Thymus (tissue), 11 donors: ENCODE measurements around the gene PROM1. TPM values are rescaled to one million over a fixed set of nuclear protein-coding genes. Genes with fewer than 3 reads are reported as not detected.

Source experiments
- DNase-seq, 9 donors: peaks; one replicate each; pipeline ENCODE4 v3.0.0-alpha.2; 2013; ENCODE audit warnings: low spot score in 9 of 9, low read depth in 6 of 9, missing footprints in 1 of 9
- H3K27ac ChIP-seq, 2 donors: one replicate each; pipeline ENCODE4 v1.5.1; 2013; ENCODE audit warnings: control low read depth in 1 of 2, low read depth in 1 of 2, low read length in 1 of 2, mild to moderate bottlenecking in 1 of 2, moderate library complexity in 1 of 2
- H3K27me3 ChIP-seq, 2 donors: one replicate each; pipeline ENCODE4 v1.5.1; 2013; ENCODE audit warnings: low read length in 1 of 2; ENCODE audit not compliant: control insufficient read depth in 2 of 2, insufficient read depth in 1 of 2
- H3K36me3 ChIP-seq, 2 donors: one replicate each; pipeline ENCODE4 v1.5.1; 2013; ENCODE audit warnings: low read length in 1 of 2, mild to moderate bottlenecking in 1 of 2, moderate library complexity in 1 of 2; ENCODE audit not compliant: control insufficient read depth in 2 of 2, insufficient read depth in 2 of 2
- H3K4me1 ChIP-seq, 2 donors: one replicate each; pipeline ENCODE4 v1.5.1; 2013; ENCODE audit warnings: low read length in 2 of 2; ENCODE audit not compliant: control insufficient read depth in 2 of 2, insufficient read depth in 2 of 2
- H3K4me3 ChIP-seq, 2 donors: one replicate each; pipeline ENCODE4 v1.5.1; 2013; ENCODE audit warnings: low read length in 2 of 2, control low read depth in 1 of 2, mild to moderate bottlenecking in 1 of 2
- H3K9me3 ChIP-seq, 2 donors: one replicate each; pipeline ENCODE4 v1.5.1; 2013; ENCODE audit warnings: low read length in 1 of 2, mild to moderate bottlenecking in 1 of 2; ENCODE audit not compliant: control insufficient read depth in 2 of 2, insufficient read depth in 1 of 2
- WGBS: extraction: QIAGEN DNeasy Blood & Tissue Kit; methylation state at CpG from one replicate; pipeline ENCODE4 v1.1.7; 2013; 5-methylcytosine and 5-hydroxymethylcytosine counted together
- polyA plus RNA-seq: library from polyadenylated mRNA; stranded (reverse); fragments of 200-250 nt; gene quantifications from one replicate; pipeline ENCODE4 v1.2.3, GENCODE V29; 2013
- total RNA-seq: library from RNA; stranded (reverse); fragments of 120-200 nt; gene quantifications from one replicate; pipeline ENCODE4 v1.2.4, GENCODE V29; 2013
- donor health status: healthy.

The PROM1 gene
- total and polyA plus RNA-seq, 2 donors: 1.0 to 1.1 TPM

GRCh38 chr4:15982842-15983524, 100.8 kb downstream of the PROM1 start:
- Histone ChIP-seq H3K9me3 (no peaks in the 10 kb centered on the region), H3K36me3 (no peaks in the 10 kb centered on the region), H3K4me3 (no peak overlapping the region), H3K4me1 (no peaks in the 10 kb centered on the region), H3K27ac (no peak overlapping the region), H3K27me3 (no peaks in the 10 kb centered on the region)
- 94% methylated on average over 8 of the region's 8 CpGs for WGBS
- no peak for DNase-seq

- Histone ChIP-seq H3K4me1 (no peaks in the 10 kb centered on the region), H3K4me3 (no peak overlapping the region), H3K27me3 (no peaks in the 10 kb centered on the region), H3K36me3 (no peaks in the 10 kb centered on the region), H3K27ac (no peak overlapping the region), H3K9me3 (no peaks in the 10 kb centered on the region)
- 96% methylated on average over 7 of the region's 7 CpGs for WGBS
- no peak for DNase-seq
Measured at GRCh38 chr4:15976456-15977447, 107.1 kb downstream of the PROM1 start.

- H3K4me3 ChIP-seq: no peak overlapping the region
- H3K27ac ChIP-seq: no peak overlapping the region
- H3K9me3 ChIP-seq: no peaks in the 10 kb centered on the region
- no peaks in the 10 kb centered on the region for H3K36me3 ChIP-seq
- WGBS: 97% methylated on average over 9 of the region's 9 CpGs
- H3K4me1 ChIP-seq: no peaks in the 10 kb centered on the region
- no peaks in the 10 kb centered on the region for H3K27me3 ChIP-seq
- DNase-seq: no peak
Measured at GRCh38 chr4:15971068-15971801, 112.6 kb downstream of the PROM1 start.

- H3K27me3 ChIP-seq: no peaks in the 10 kb centered on the region
- DNase-seq: no peak
- H3K36me3 ChIP-seq: no peaks in the 10 kb centered on the region
- no peak overlapping the region for H3K27ac ChIP-seq
- no peaks in the 10 kb centered on the region for H3K9me3 ChIP-seq
- no peak overlapping the region for H3K4me3 ChIP-seq
- WGBS: 88% methylated on average over 11 of the region's 11 CpGs
- H3K4me1 ChIP-seq: peaks cover under 1 to 5% of the 10 kb centered on the region in 2 donors
Measured at GRCh38 chr4:15968551-15969300, 115.1 kb downstream of the PROM1 start.

GRCh38 chr4:15965325-15965724, 118.5 kb downstream of the PROM1 start:
- Histone ChIP-seq H3K9me3 (no peaks in the 10 kb centered on the region), H3K27ac (no peak overlapping the region), H3K4me3 (no peak overlapping the region), H3K36me3 (no peaks in the 10 kb centered on the region), H3K4me1 (peaks cover 20 to 36% of the 10 kb centered on the region in 2 donors), H3K27me3 (no peaks in the 10 kb centered on the region)
- WGBS: 81% methylated on average over 5 of the region's 5 CpGs
- DNase-seq: no peak

GRCh38 chr4:15964159-15964558, 119.7 kb downstream of the PROM1 start:
- 87% methylated on average over 5 of the region's 5 CpGs for WGBS
- H3K36me3 ChIP-seq: no peaks in the 10 kb centered on the region
- DNase-seq: peak in 1 of 9 donors; percentile 46

GRCh38 chr4:15963576-15963975, 120.2 kb downstream of the PROM1 start:
- no peaks in the 10 kb centered on the region for H3K9me3 ChIP-seq
- 33% methylated on average over 4 of the region's 4 CpGs for WGBS
- H3K4me3 ChIP-seq: no peak overlapping the region
- H3K27me3 ChIP-seq: no peaks in the 10 kb centered on the region
- H3K4me1 ChIP-seq: peaks cover 20 to 37% of the 10 kb centered on the region in 2 donors
- no peaks in the 10 kb centered on the region for H3K36me3 ChIP-seq
- peak in 1 of 9 donors; percentile 14 for DNase-seq
- H3K27ac ChIP-seq: peak overlapping the region in 1 of 2 donors; percentile 83

More at GRCh38 chr4:15964159-15964558, 119.7 kb downstream of the PROM1 start:
- Histone ChIP-seq H3K9me3 (no peaks in the 10 kb centered on the region), H3K27me3 (no peaks in the 10 kb centered on the region), H3K4me3 (no peak overlapping the region), H3K27ac (no peak overlapping the region), H3K4me1 (peaks cover 20 to 37% of the 10 kb centered on the region in 2 donors)

- H3K4me1 ChIP-seq: peaks cover 20 to 37% of the 10 kb centered on the region in 2 donors
- WGBS: 41% methylated on average over 9 of the region's 9 CpGs
- H3K36me3 ChIP-seq: no peaks in the 10 kb centered on the region
- no peaks in the 10 kb centered on the region for H3K27me3 ChIP-seq
- peak within 1 kb of the TSS; percentile 1 to 30 for H3K4me3 ChIP-seq
- H3K9me3 ChIP-seq: no peaks in the 10 kb centered on the region
- peak within 1 kb of the TSS; percentile 80 to 83 for H3K27ac ChIP-seq
- DNase-seq: peak in 7 of 9 donors; percentile 59 to 92 (median 73)
Measured at GRCh38 chr4:15963001-15963451, 120.8 kb downstream of the PROM1 start, which contains the start of gene FGFBP2. TSS of gene FGFBP2 (minus strand) at chr4:15963175. CDS start at chr4:15963129, 46 bp downstream.
